MCF 10A (cell line): ENCODE measurements around the gene MT1X. TPM values are rescaled to one million over a fixed set of nuclear protein-coding genes. Genes with fewer than 3 reads are reported as not detected.

ENCODE experiments used
- BruUV-seq: library from RNA; stranded (reverse); fragments of 400-500 nt; replicated peaks from 2 replicates; lab custom pipeline; 2021; lab: Mats Ljungman, UMichigan
- CTCF ChIA-PET: fragments of 300-600 bp; sonication (Branson Sonifier 250); formaldehyde crosslinking; extraction: SDS; loops from one replicate; lab custom pipeline; 2021; ENCODE audit warnings: antibody characterized with exemption, inconsistent platforms; lab: Yijun Ruan, JAX
- POLR2A ChIA-PET: fragments of 300-600, 350-650 bp; sonication (Branson Sonifier 250); formaldehyde crosslinking; extraction: SDS; loops from one replicate; lab custom pipeline; 2020; ENCODE audit warnings: antibody characterized with exemption, inconsistent platforms; lab: Yijun Ruan, JAX
- DNase-seq: peaks from one replicate; pipeline ENCODE4 v3.0.0-alpha.2; 2018; ENCODE audit not compliant: unreplicated experiment
- H3K27ac Mint-ChIP-seq: one replicate; pipeline ENCODE4 v1.8.0; 2022; ENCODE audit warnings: mild to moderate bottlenecking, low read depth, mixed read lengths; ENCODE audit not compliant: unreplicated experiment
- H3K27me3 Mint-ChIP-seq: one replicate; pipeline ENCODE4 v1.8.0; 2022; ENCODE audit warnings: mixed read lengths; ENCODE audit not compliant: insufficient read depth, unreplicated experiment
- H3K36me3 Mint-ChIP-seq: one replicate; pipeline ENCODE4 v1.8.0; 2022; ENCODE audit warnings: mild to moderate bottlenecking, moderate library complexity, mixed read lengths; ENCODE audit not compliant: insufficient read depth, unreplicated experiment
- H3K4me1 Mint-ChIP-seq: one replicate; pipeline ENCODE4 v1.8.0; 2022; ENCODE audit warnings: mixed read lengths; ENCODE audit not compliant: insufficient read depth, unreplicated experiment
- H3K4me3 Mint-ChIP-seq: one replicate; pipeline ENCODE4 v1.8.0; 2022; ENCODE audit warnings: mild to moderate bottlenecking, moderate library complexity, mixed read lengths; ENCODE audit not compliant: unreplicated experiment
- H3K9me3 Mint-ChIP-seq: one replicate; pipeline ENCODE4 v1.8.0; 2022; ENCODE audit warnings: mixed read lengths; ENCODE audit not compliant: unreplicated experiment
- CTCF ChIP-seq: fragments of 200-600 bp; IDR thresholded peaks from one replicate; pipeline ENCODE4 v1.8.0; 2022; ENCODE audit warnings: antibody characterized with exemption, mild to moderate bottlenecking; ENCODE audit not compliant: unreplicated experiment
- intact Hi-C: fragments of 100-400 bp; cut with micrococcal nuclease; formaldehyde crosslinking; loops from 2 replicates; pipeline ENCODE4 v1.14.1; 2022
- total RNA-seq: library from RNA; stranded (reverse); gene quantifications from 2 replicates; pipeline ENCODE4 v1.2.3, GENCODE V29; 2022

MT1X gene
- total RNA-seq, 1 experiment from 2014 or later = 108 TPM

GRCh38 chr16:56634715-56635440 lies 47.4 kb upstream of the MT1X start:
- Mint-ChIP-seq H3K36me3 (no peaks in the 10 kb centered on the region), H3K27me3 (no peaks in the 10 kb centered on the region), H3K4me1 (peaks cover 16% of the 10 kb centered on the region), H3K9me3 (no peaks in the 10 kb centered on the region), H3K27ac (peak overlapping the region; percentile 29), H3K4me3 (no peak overlapping the region)
- intact Hi-C loops = no loop called here
- no peak for DNase-seq
- BruUV-seq = no TSS peak
- TF ChIP-seq CTCF = no peak
- CTCF ChIA-PET = interaction anchor here (1.3 kb wide), 1 partner anchor 9 kb away, joined by 5 read pairs; the partner anchor contains the start of gene MT1E
- POLR2A ChIA-PET = interaction anchor here (1.6 kb wide), 1 partner anchor 12 kb away, joined by 4 read pairs; no protein-coding TSS in a partner anchor

GRCh38 chr16:56635441-56635967 lies 46.8 kb upstream of the MT1X start:
- BruUV-seq = no TSS peak
- no peak overlapping the region for H3K4me3 Mint-ChIP-seq
- no peak for DNase-seq

GRCh38 chr16:56636616-56637413 lies 45.5 kb upstream of the MT1X start:
- Mint-ChIP-seq H3K27me3 (no peaks in the 10 kb centered on the region), H3K9me3 (no peaks in the 10 kb centered on the region), H3K4me3 (no peak overlapping the region), H3K4me1 (peaks cover 16% of the 10 kb centered on the region), H3K36me3 (no peaks in the 10 kb centered on the region), H3K27ac (no peak overlapping the region)
- ChIA-PET CTCF (interaction anchor here (1.6 kb wide), 1 partner anchor 32 kb away, joined by 7 read pairs; no protein-coding TSS in a partner anchor), POLR2A (interaction anchor here (0.7 to 2.1 kb wide), 10 partner anchors 8 to 45 kb away, joined by 3 to 11 read pairs (median 4); partner anchors contain the start of genes MT1E and MT1X)
- no peak for TF ChIP-seq CTCF
- no TSS peak for BruUV-seq
- no peak for DNase-seq
- intact Hi-C loops = no loop called here

More at GRCh38 chr16:56635441-56635967, 46.8 kb upstream of the MT1X start:
- no peak for TF ChIP-seq CTCF
- intact Hi-C loops = no loop called here
- ChIA-PET CTCF (interaction anchor here (1.6 kb wide), 1 partner anchor 31 kb away, joined by 7 read pairs; no protein-coding TSS in a partner anchor), POLR2A (interaction anchor here (2.0 kb wide), 1 partner anchor 29 kb away, joined by 4 read pairs; no protein-coding TSS in a partner anchor)
- Mint-ChIP-seq H3K9me3 (no peaks in the 10 kb centered on the region), H3K27ac (no peak overlapping the region), H3K36me3 (no peaks in the 10 kb centered on the region), H3K27me3 (no peaks in the 10 kb centered on the region), H3K4me1 (peaks cover 16% of the 10 kb centered on the region)
